HL-60 (cell line): ENCODE data around the gene RAET1E.
"Not testable (repeated sequence)": the region's sequence is repeated elsewhere in the genome, so short reads cannot be mapped to it uniquely, and the experiment has no call there.

Experiments used
- GABPA ChIP-seq: IDR thresholded peaks from 2 replicates; pipeline ENCODE4 v1.6.1; 2012; ENCODE audit warnings: low read depth
- POLR2AphosphoS5 ChIP-seq: IDR thresholded peaks from 2 replicates; pipeline ENCODE4 v1.6.1; 2012; ENCODE audit warnings: low read depth
- SPI1 ChIP-seq: IDR thresholded peaks from 2 replicates; pipeline ENCODE4 v1.6.1; 2012; ENCODE audit warnings: low read depth, mild to moderate bottlenecking, borderline replicate concordance
- TF ChIP-seq, protein P1 (sequence below): IDR thresholded peaks from one replicate; pipeline ENCODE4 v1.5.1; 2011; ENCODE audit warnings: low read length, control low read depth, inconsistent platforms; ENCODE audit not compliant: insufficient read depth

GRCh38 chr6:149945276-149945675, 47.4 kb upstream of the RAET1E start:
- TF ChIP-seq, protein P1, sequence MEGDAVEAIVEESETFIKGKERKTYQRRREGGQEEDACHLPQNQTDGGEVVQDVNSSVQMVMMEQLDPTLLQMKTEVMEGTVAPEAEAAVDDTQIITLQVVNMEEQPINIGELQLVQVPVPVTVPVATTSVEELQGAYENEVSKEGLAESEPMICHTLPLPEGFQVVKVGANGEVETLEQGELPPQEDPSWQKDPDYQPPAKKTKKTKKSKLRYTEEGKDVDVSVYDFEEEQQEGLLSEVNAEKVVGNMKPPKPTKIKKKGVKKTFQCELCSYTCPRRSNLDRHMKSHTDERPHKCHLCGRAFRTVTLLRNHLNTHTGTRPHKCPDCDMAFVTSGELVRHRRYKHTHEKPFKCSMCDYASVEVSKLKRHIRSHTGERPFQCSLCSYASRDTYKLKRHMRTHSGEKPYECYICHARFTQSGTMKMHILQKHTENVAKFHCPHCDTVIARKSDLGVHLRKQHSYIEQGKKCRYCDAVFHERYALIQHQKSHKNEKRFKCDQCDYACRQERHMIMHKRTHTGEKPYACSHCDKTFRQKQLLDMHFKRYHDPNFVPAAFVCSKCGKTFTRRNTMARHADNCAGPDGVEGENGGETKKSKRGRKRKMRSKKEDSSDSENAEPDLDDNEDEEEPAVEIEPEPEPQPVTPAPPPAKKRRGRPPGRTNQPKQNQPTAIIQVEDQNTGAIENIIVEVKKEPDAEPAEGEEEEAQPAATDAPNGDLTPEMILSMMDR: not testable (repeated sequence)
- not testable (repeated sequence) for TF ChIP-seq GABPA, SPI1, POLR2AphosphoS5
